ENCODE data around the gene HNRNPH3.

Gene HNRNPH3

GRCh38 chr10:68330852-68331454, 911 bp upstream of the HNRNPH3 start:
- DNase-seq (ENCODE audit: low read depth in 2 of 2): no peak

- DNase-seq (ENCODE audit: low read depth in 2 of 2): peak in 1 of 2 donors; percentile 31
Measured at GRCh38 chr10:68332259-68333057, 594 bp downstream of the HNRNPH3 start, which contains the start of gene PBLD. TSS of gene PBLD (minus strand) at chr10:68332928. CDS start at chr10:68306844, 26,084 bp downstream.

GRCh38 chr10:68333058-68333395, 1.2 kb downstream of the HNRNPH3 start:
- DNase-seq (ENCODE audit: low read depth in 2 of 2): no peak

GRCh38 chr10:68333440-68334431, 1.9 kb downstream of the HNRNPH3 start:
- DNase-seq (ENCODE audit: low read depth in 2 of 2): no peak

GRCh38 chr10:68334672-68335467, 3.0 kb downstream of the HNRNPH3 start:
- DNase-seq (ENCODE audit: low read depth in 2 of 2): no peak

GRCh38 chr10:68336754-68337351, 5.0 kb downstream of the HNRNPH3 start:
- DNase-seq (ENCODE audit: low read depth in 2 of 2): no peak

- no peak for DNase-seq (ENCODE audit: low read depth in 2 of 2)
Measured at GRCh38 chr10:68340358-68341080, 8.7 kb downstream of the HNRNPH3 start.

GRCh38 chr10:68342909-68343516, 11.1 kb downstream of the HNRNPH3 start:
- no peak for DNase-seq (ENCODE audit: low read depth in 2 of 2)

- DNase-seq (ENCODE audit: low read depth in 2 of 2): no peak
Measured at GRCh38 chr10:68345621-68346020, 13.8 kb downstream of the HNRNPH3 start.

- no peak for DNase-seq (ENCODE audit: low read depth in 2 of 2)
Measured at GRCh38 chr10:68346774-68347173, 14.9 kb downstream of the HNRNPH3 start.

- DNase-seq (ENCODE audit: low read depth in 2 of 2): peak in 1 of 2 donors; percentile 10
Measured at GRCh38 chr10:68348265-68348741, 16.4 kb downstream of the HNRNPH3 start.

- DNase-seq (ENCODE audit: low read depth in 2 of 2): no peak
Measured at GRCh38 chr10:68353537-68353936, 21.7 kb downstream of the HNRNPH3 start.

GRCh38 chr10:68359189-68359588, 27.3 kb downstream of the HNRNPH3 start:
- no peak for DNase-seq (ENCODE audit: low read depth in 2 of 2)

GRCh38 chr10:68362590-68362989, 30.7 kb downstream of the HNRNPH3 start:
- DNase-seq (ENCODE audit: low read depth in 2 of 2): no peak

- no peak for DNase-seq (ENCODE audit: low read depth in 2 of 2)
Measured at GRCh38 chr10:68364101-68364886, 32.4 kb downstream of the HNRNPH3 start.

- no peak for DNase-seq (ENCODE audit: low read depth in 2 of 2)
Measured at GRCh38 chr10:68365611-68366010, 33.7 kb downstream of the HNRNPH3 start.

- DNase-seq (ENCODE audit: low read depth in 2 of 2): no peak
Measured at GRCh38 chr10:68366600-68366999, 34.7 kb downstream of the HNRNPH3 start.

- DNase-seq (ENCODE audit: low read depth in 2 of 2): no peak
Measured at GRCh38 chr10:68367121-68367520, 35.3 kb downstream of the HNRNPH3 start.

GRCh38 chr10:68371604-68372003, 39.7 kb downstream of the HNRNPH3 start:
- no peak for DNase-seq (ENCODE audit: low read depth in 2 of 2)

Data from stimulated activated CD4-positive, alpha-beta T cell treated with anti-CD3 and anti-CD28 coated beads, Interleukin-1b, Interleukin-23, amount 100 ng/mL, for 1 hour (primary cell).